Smooth muscle cell (in vitro differentiated cells): ENCODE measurements around the gene PSMG2. TPM values are rescaled to one million over a fixed set of nuclear protein-coding genes. Genes with fewer than 3 reads are reported as not detected.

Source experiments
- DNase-seq: peaks from one replicate; lab custom pipeline; 2025; ENCODE audit not compliant: unreplicated experiment; lab: John Stamatoyannopoulos, UW
- H2AFZ ChIP-seq: fragments of 200-600 bp; sonication (generic); 2 replicates; pipeline ENCODE4 v1.6.0; 2016; ENCODE audit warnings: antibody characterized with exemption, low read depth, mild to moderate bottlenecking
- H3F3A ChIP-seq: fragments of 200-600 bp; sonication (generic); 2 replicates; pipeline ENCODE4 v1.6.0; 2017; ENCODE audit warnings: antibody characterized with exemption, low read depth
- H3K27ac ChIP-seq: fragments of 200-600 bp; sonication (generic); 2 replicates; pipeline ENCODE4 v1.5.1; 2016; ENCODE audit warnings: low read depth, mild to moderate bottlenecking
- H3K27me3 ChIP-seq: fragments of 200-600 bp; sonication (generic); 2 replicates; pipeline ENCODE4 v1.6.1; 2016; ENCODE audit warnings: low read depth, mild to moderate bottlenecking
- H3K36me3 ChIP-seq: fragments of 200-600 bp; sonication (generic); 2 replicates; pipeline ENCODE4 v1.5.1; 2016; ENCODE audit warnings: low read depth
- H3K4me1 ChIP-seq: fragments of 200-600 bp; sonication (generic); 2 replicates; pipeline ENCODE4 v1.5.1; 2016; ENCODE audit warnings: low read depth
- H3K4me2 ChIP-seq: fragments of 200-600 bp; sonication (generic); 2 replicates; pipeline ENCODE4 v1.6.0; 2016; ENCODE audit warnings: mild to moderate bottlenecking
- H3K4me3 ChIP-seq: fragments of 200-600 bp; sonication (generic); 2 replicates; pipeline ENCODE4 v1.5.1; 2016; ENCODE audit warnings: mild to moderate bottlenecking
- H3K79me2 ChIP-seq: fragments of 200-600 bp; sonication (generic); 2 replicates; pipeline ENCODE4 v1.6.0; 2016; ENCODE audit warnings: low read depth, mild to moderate bottlenecking
- H3K9ac ChIP-seq: fragments of 200-600 bp; sonication (generic); 2 replicates; pipeline ENCODE4 v1.6.0; 2016; ENCODE audit warnings: low read depth
- H3K9me3 ChIP-seq: fragments of 200-600 bp; sonication (generic); replicated peaks from 2 replicates; pipeline ENCODE4 v1.5.1; 2016; ENCODE audit warnings: low read depth
- H4K20me1 ChIP-seq: fragments of 200-600 bp; sonication (generic); 2 replicates; pipeline ENCODE4 v1.6.0; 2016; ENCODE audit warnings: low read depth
- CTCF ChIP-seq: fragments of 200-600 bp; sonication (generic); IDR thresholded peaks from 2 replicates; pipeline ENCODE4 v1.5.1; 2017; ENCODE audit warnings: borderline replicate concordance, mild to moderate bottlenecking, antibody characterized with exemption; ENCODE audit not compliant: insufficient read depth, poor library complexity, severe bottlenecking
- WGBS: methylation state at CpG from one replicate; pipeline ENCODE4 v1.1.7; 2016; ENCODE audit warnings: low lambda C conversion rate; 5-methylcytosine and 5-hydroxymethylcytosine counted together
- polyA plus RNA-seq: library from polyadenylated mRNA; unstranded; fragments of >200 nt; fragmentation: Nextera tagmentation; extraction: Ambion mirVana; gene quantifications from 2 replicates; pipeline ENCODE4 v1.2.1, GENCODE V29; 2016
- total RNA-seq: library from RNA; depleted of rRNA; stranded (reverse); fragments of >200 nt; gene quantifications from 2 replicates; pipeline ENCODE4 v1.2.3, GENCODE V29; 2014

The PSMG2 gene
- total and polyA plus RNA-seq, 2 experiments from 2014 or later: 71.3 to 80.1 TPM

- no peak overlapping the region for H3K4me2 ChIP-seq
- DNase-seq: no peak
Measured at GRCh38 chr18:12742453-12742852, 39.6 kb downstream of the PSMG2 start.

GRCh38 chr18:12744103-12744502 lies 41.3 kb downstream of the PSMG2 start:
- H3K4me1 ChIP-seq: no peaks in the 10 kb centered on the region
- DNase-seq: no peak
- no peak overlapping the region for H2AFZ ChIP-seq
- no peak overlapping the region for H3K4me2 ChIP-seq
- no peaks in the 10 kb centered on the region for H3K27me3 ChIP-seq
- H3F3A ChIP-seq: no peaks in the 10 kb centered on the region
- no peak overlapping the region for H3K9ac ChIP-seq
- 24% methylated on average over 2 of the region's 2 CpGs for WGBS
- H3K27ac ChIP-seq: no peak overlapping the region
- H3K9me3 ChIP-seq: no peaks in the 10 kb centered on the region
- TF ChIP-seq CTCF: peak; percentile 54
- no peak overlapping the region for H3K4me3 ChIP-seq
- no peaks in the 10 kb centered on the region for H3K79me2 ChIP-seq
- no peaks in the 10 kb centered on the region for H3K36me3 ChIP-seq
- H4K20me1 ChIP-seq: no peaks in the 10 kb centered on the region

More at GRCh38 chr18:12742453-12742852, 39.6 kb downstream of the PSMG2 start:
- no peak overlapping the region for H2AFZ ChIP-seq
- no peaks in the 10 kb centered on the region for H3F3A ChIP-seq
- no peak for TF ChIP-seq CTCF
- no peaks in the 10 kb centered on the region for H3K9me3 ChIP-seq
- no peaks in the 10 kb centered on the region for H3K36me3 ChIP-seq
- no peak overlapping the region for H3K4me3 ChIP-seq
- 80% methylated on average over 5 of the region's 5 CpGs for WGBS
- H3K27ac ChIP-seq: no peak overlapping the region
- no peaks in the 10 kb centered on the region for H3K27me3 ChIP-seq
- no peaks in the 10 kb centered on the region for H3K79me2 ChIP-seq
- H3K9ac ChIP-seq: no peak overlapping the region
- no peaks in the 10 kb centered on the region for H3K4me1 ChIP-seq
- H4K20me1 ChIP-seq: no peaks in the 10 kb centered on the region

- no peaks in the 10 kb centered on the region for H4K20me1 ChIP-seq
- H2AFZ ChIP-seq: no peak overlapping the region
- H3K4me2 ChIP-seq: no peak overlapping the region
- H3K27ac ChIP-seq: no peak overlapping the region
- H3F3A ChIP-seq: no peaks in the 10 kb centered on the region
- TF ChIP-seq CTCF: no peak
- H3K27me3 ChIP-seq: no peaks in the 10 kb centered on the region
- no peaks in the 10 kb centered on the region for H3K4me1 ChIP-seq
- no peaks in the 10 kb centered on the region for H3K36me3 ChIP-seq
- WGBS: 89% methylated on average over 7 of the region's 7 CpGs
- DNase-seq: no peak
- no peaks in the 10 kb centered on the region for H3K9me3 ChIP-seq
- H3K79me2 ChIP-seq: no peaks in the 10 kb centered on the region
- H3K4me3 ChIP-seq: no peak overlapping the region
- no peak overlapping the region for H3K9ac ChIP-seq
Measured at GRCh38 chr18:12745095-12745795, 42.4 kb downstream of the PSMG2 start.
